Activated T-cell treated with anti-CD3 and anti-CD28 coated beads, Interleukin-2, amount 50 U/mL, for 1 hour (primary cell): ENCODE results near the gene SIL1.
"Not testable (repeated sequence)": the region's sequence is repeated elsewhere in the genome, so short reads cannot be mapped to it uniquely, and the experiment has no call there.

Experiments used
- DNase-seq: peaks from one replicate; pipeline ENCODE4 v3.0.0-alpha.2; 2020

Gene SIL1

DNA sequence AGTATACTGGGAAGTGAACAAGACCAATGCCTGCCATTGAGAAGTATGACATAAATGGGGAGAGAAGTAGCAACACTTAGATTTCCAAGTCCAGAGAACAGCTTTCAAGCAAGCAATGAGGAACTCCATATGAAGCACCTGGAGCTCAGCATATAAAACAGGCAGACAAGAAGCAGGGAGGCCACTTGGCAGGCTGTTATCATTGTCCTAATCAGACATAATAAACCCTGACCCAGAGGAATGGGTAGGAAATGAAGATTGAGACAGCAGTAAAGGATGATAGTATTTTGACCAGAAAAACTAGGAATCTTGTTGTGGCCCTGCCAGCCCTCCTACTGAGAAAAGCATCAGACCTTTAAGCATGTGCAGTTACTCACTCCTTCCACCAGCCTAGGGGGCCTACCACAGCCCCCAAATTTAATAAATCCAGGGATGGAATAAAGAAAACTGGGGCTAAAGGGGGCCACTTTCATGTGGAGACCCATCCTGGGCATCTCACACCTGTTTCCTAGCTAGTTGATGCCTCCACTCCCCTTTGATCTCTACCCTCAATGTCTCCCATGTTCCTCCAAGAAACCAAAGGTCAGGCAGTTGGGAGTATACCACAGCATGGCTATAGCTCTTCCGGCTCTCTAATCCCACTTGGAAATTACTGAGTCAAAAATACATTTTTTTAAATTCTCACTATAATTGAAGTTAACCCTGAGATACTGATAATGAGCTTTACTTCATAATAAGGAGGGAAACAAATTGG lies 135.1 kb downstream of the SIL1 start:
- no peak for DNase-seq

DNA sequence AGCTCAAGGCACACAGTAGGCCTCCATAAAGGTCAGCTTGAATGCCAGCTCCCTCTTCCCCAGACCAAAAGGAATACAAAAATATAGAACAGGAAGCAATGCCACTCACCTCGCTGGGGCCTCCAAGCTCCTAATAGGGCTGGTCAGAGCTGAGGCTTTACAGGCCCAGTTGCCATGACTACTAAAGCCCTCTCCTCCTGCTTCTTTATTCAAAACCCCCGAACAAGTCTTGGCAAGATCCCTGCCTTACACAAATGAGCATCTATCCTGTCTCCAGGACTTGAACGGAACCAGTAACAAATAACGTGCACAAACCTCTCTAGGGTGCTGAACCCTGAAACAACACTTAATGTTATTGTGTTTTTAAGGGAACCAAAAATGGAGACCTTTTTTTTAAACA lies 136.3 kb downstream of the SIL1 start:
- no peak for DNase-seq

DNA sequence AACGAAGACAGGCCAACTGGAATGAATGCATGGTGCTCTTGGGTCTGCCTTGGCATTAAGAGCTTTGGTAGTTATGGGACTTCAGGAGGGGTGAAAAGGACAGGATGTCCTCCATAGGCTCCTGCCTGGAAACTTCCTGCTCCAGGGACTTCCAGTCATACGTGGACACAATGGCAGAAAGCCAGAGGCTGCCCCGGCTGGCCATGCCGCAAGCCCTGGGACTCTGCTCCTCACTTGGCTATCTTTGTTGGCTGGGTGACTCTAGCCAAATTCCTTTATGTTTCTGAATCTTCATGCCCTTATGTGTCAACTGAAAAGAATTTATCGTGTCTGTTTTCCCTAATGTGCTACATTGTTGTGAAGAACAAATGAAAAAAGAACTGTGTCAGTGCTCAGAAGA lies 136.9 kb downstream of the SIL1 start:
- DNase-seq = no peak

DNA sequence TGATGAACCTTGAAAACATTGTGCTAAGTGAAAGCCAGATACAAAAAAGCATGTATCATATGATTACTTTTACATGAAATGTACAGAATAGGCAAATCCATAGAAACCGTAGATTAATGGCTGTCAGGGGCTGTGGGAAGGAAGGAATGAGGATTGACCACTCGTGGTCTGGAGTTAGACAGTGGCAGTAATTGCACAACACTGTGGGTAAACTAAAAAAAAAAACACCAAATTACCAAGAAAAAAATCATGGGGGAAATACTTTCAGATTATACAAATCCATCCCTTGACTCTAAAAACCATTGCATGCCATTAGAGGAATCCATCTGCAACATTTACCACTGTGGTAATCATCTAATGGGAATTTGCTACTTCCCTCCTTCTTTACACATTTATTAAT lies 140.0 kb downstream of the SIL1 start:
- DNase-seq = no peak

DNA sequence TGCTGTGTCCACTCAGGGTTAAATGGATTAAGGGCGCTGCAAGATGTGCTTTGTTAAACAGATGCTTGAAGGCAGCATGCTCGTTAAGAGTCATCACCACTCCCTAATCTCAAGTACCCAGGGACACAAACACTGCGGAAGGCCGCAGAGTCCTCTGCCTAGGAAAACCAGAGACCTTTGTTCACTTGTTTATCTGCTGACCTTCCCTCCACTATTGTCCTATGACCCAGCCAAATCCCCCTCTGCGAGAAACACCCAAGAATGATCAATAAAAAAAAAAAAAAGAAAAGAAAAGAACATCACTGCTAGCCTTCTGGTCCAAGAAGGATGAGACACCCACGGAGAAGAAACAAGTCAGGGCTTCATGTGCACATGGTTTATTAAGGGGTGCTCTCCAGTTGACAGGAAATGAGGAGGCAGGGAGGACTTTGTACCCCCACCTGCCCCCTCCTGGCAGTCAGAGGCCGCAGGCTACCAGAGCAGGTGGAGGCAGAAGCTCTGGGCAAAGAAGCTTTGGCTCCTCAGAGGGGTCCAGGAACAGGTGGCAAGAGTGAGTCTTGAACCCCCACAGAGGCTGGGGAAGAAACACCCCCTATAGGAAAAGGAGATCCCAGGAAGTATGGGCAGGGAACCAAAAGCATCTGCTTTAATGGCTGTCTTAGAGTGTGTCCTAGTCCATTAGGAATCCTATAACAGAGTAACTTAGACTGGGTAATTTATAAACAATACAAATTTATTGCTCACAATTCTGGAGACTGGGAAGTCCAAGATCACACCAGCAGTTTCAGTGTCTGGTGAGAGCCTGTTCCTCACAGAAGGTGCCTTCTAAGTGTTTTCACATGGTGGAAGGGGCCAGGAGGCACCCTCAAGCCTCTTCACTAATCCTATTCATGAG lies 140.9 kb downstream of the SIL1 start:
- DNase-seq = not testable (repeated sequence)

DNA sequence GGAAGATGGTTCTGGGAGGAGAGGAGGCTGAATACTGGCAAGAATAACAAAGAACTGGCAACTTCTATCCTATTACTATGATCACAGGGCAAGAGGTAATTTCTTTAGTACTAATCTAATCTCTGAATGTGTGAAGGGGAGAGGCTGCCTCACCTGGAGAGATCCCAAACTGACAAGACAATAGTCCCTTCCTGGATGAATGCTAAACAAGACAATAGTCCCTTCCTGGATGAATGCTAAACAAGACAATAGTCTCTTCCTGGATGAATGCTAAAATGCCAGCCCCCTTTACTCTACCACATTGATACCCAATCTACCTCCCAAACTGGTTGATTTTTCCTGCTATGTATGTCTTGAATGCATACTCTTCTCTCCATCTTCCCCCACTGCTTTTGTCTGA lies 145.2 kb downstream of the SIL1 start:
- no peak for DNase-seq

DNA sequence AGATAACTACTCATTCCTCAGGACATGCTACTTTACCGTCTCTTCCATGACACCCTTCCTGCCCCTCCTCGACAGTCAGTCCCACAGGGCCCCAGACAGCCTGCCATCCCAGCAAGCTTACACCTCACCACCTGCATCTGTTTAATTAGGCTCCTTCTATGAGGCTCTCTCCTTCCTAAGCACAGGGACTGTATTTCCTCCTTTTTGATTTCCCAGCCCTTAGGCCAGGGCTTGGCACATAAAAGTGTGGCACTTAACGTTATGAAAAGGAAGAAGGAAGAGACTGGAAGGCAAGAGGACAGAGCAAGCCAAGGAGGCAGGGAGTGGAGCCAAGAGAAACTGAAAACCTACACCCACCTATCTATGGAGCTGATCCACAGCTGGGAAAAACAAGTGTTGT lies 146.8 kb downstream of the SIL1 start:
- DNase-seq = no peak

DNA sequence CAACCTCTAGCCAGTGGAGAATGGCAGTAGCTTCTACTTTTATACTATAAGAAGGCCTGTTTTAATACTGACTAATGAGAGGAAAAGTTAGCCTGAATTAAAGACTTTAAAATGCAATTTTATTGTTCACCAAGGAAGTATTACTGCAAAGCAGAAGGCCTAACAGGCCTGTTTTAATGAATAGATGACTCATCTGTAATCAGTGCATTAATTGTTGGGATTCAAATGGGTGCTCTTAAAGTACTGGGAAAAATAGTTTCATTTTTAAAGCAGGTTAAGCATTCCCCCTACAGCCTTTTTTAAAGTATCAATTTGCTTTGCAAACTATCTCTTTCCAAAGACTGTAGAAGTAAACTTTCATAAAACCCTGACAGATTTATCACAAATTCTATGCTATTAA lies 147.7 kb downstream of the SIL1 start:
- DNase-seq = no peak

DNA sequence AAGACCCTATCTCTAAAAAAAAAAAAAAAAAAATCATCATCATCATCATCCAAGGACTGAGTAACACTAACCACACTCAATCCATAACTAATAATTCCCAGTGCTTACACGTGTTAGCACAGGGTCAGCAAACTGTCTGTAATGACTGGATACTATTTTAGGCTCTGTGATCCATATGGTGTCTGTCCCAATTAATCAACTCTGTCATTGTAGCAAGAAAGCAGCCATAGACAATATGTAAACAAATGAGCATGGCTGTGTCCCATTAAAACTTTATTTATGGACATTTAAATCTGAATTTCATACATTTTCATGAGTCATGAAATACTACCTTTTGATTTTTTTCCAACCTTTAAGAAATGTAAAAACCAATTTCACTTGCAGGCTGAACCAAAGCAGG lies 148.4 kb downstream of the SIL1 start:
- no peak for DNase-seq

DNA sequence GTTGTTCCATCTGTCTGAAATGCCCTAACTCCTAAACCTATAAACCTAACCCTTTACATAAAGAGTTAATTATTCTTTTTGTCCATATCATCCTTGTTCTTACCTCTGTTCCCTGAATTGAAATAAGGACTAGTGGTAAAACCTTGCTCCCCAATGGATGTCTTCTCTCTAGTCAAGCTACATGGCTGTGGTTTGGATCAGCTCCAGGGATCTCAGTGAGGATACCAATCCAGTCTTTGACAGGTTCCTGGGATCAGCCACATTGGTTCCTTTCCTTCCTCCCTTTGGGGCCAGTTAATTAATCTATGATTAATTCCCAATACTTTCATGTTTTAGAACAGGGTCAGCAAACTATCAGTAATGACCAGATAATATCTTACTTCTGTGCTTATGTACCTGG lies 151.6 kb downstream of the SIL1 start:
- DNase-seq = no peak

DNA sequence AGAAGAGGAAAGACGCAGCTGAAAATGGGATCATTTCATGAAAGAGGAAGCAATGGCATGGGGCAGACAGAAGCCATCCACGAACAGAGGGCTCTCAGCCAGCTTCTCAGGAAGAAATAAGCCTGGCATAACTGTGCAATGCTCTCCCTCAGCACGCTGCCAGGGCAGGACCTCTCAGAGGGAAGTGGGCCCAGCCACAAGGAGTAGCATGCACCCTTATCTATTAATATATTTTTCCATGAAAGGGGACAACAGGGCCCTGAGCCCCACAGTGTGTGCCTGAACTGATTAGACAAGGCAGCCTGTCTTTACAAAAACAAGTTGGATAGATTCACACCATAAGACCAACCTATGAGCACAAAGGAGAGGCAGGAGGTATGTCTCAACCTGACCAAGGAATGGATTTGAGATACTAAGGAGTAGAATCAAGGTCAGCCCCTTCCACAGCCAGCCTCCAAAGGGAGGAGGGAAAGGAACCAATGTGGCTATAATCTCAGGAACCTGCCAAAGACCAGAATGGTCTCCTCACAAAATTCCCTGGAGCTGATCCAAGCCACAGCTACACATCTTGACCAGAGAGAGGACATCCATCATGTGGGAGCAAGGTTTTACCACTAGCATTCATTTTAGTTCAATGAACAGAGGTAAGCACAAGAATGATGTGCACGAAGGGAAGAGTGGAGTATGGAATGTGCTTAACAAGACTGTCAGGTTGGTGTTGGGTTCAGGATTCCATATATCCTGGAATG lies 154.8 kb downstream of the SIL1 start:
- no peak for DNase-seq

DNA sequence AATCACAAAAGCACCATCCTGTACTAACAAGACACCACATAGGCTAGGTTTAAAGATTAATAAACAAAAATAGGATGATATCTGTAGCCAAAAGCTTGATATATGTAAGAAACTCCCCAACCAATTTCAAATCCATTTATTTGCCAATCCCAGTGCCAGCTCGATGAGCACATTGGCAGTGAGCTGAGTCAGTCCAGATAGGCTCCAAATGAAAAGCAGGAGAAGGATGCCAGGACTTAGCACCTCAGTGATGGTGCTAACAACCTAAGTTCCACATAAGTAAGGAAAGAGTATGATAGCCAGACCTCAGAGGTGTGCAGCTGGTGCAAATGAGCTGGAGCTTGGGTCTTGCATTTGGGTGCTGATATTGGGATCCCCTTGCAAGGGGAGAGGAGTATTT lies 158.1 kb downstream of the SIL1 start:
- no peak for DNase-seq

DNA sequence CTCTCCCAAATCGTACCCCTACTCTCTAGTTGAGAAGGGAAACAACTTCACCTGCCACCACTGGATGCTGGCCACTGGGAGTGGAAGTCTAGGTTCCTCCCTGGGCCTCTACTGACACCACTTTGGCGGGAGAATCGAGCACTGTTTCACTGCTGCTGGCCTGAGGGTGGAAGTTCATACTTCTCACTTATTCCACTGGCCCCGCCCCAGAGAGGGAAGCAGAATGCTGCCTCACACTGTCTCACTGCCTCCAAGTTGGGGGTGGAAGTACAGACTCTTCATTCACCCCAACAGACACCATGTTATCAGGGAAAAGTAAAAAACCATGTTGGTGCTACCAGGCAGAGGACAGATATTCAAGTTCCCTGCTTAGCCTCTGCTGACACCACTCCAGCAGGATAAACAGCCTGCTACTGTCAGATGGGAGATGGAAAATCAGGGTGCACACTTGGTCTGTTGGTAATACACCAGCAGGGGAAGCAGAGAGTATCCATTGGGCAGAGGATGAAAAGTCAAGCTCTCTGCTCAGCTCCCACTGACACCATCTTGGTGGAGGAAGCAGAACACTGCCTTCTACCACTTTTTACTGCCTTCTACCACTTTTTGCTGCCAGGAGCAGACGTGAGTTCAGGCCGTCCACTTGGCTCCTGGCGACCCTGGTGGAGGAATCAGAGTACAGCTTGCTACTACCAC lies 159.4 kb downstream of the SIL1 start:
- no peak for DNase-seq

DNA sequence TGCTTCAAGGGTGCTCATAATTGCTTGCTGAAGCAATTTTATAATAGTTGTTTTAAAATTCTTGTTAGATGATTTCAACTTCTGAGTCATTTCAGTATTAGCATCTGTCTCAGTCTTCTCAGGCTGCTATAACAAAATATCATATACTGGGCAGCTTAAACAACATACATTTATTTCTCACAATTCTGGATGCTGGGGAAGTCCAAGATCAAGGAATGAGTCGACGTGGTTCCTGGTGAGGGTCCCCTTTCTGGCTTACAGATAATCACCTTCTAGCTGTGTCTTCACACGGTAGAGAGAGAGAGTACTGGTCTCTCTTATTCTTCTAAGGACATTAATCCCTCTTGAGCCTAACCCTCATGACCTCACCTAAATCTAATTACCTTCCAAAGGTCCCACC lies 160.4 kb downstream of the SIL1 start:
- no peak for DNase-seq

DNA sequence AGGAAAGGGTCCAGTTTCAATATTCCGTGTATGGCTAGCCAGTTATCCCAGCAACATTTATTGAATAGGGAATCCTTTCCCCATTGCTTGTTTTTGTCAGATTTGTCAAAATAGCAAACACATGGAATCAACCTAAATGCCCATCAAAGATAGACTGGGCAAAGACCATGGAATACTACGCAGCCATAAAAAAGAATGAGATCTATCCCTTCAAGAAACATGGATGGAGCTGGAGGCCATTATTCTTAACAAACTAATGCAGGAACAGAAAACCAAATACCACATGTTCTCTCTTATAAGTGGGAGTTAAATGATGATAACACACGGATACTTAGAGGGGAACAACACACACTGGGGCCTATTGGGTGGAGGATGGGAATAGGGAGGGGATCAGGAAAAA lies 161.8 kb downstream of the SIL1 start:
- DNase-seq = not testable (repeated sequence)

DNA sequence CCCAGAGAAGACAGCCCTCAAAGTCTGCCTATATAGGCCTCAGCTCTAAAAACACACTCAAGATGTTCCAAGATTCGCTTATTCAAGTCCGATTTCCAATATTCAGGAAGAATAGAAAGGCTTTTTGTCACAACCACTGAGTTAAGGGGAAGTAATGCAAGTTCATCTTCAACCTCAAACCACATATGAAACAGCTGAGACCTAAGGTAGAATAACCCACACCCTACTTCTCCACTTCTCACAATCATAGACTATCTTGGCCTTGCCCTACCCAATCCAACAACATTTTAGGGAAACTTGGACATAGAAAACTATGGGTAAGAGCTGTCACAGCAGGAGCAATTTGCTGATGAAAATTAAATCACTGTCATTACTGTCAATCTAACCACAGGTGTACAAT lies 171.0 kb downstream of the SIL1 start:
- DNase-seq = no peak

DNA sequence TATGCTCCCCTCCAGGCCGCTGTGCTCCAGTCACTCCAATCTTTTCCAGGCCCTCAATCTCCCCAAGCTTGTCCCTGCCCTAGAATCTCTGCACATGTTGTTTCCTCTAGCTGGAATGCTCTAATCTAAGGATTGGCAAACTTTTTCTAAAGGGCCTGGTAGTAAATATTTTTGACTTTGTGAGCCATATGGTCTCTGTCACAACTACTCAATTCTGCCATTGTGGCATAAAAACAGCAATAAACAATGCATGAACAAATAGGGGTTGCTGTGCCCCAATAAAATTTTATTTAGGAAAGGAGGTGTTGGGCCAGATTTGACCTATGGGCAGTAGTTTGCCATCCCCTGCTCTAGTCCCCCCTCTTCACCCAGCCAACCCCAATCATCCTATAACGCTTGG lies 172.5 kb downstream of the SIL1 start:
- DNase-seq = no peak

DNA sequence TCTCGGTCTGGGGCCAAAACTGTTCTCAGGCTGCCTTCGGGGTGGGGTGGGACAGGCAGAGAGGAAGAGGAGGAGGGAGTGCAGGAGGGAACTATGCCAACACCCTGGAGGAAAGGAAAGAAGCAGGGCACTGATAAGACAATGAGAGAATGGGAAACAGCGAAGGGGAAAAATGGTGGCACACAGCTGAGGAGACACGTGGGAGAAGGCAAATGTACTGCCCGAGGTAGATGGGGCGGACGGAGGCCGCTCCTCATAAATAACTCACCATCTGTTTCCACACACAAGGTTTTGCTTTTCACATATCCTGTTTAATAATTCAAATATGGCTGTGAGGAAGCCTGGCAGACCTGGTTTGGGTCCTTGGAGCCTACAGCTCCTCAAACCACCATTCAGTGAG lies 174.9 kb downstream of the SIL1 start:
- no peak for DNase-seq

DNA sequence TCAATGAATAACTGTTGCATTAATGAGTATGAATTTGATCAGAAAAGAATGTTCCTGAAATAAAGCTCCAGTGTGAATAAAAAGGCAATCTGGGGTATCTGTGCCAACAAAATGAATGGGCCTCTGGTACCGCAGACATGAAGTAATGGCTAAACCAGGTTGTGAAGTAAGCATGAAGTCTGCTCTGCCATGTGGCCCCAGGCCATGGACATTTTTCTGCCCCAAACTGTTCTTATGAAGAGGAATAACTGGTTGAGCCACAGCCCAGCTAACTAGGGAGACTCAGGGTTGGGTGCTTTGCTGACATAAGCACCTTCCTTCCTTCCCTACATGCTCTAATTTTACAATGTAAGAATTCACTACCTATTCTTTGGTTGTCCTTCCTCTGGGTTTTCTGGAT lies 175.6 kb downstream of the SIL1 start:
- DNase-seq = no peak

DNA sequence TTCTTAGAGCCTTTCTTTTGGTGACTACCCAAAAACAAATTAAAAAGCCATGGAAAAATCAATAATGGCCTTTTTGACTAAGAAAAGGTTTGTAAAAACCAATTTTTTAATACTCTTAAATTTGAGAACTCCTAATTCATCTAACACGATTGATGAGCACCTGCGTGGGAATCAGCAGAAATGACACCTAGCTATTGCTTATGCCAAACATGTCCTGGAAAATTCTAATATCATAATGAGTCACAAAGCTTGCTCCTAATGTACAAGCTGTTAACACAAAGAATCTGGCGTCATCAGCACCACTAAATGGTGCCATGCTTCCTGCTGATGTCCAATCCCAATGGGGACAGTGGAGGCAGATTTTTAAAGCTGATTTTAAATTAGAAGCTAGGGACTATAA lies 176.8 kb downstream of the SIL1 start:
- DNase-seq = no peak

DNA sequence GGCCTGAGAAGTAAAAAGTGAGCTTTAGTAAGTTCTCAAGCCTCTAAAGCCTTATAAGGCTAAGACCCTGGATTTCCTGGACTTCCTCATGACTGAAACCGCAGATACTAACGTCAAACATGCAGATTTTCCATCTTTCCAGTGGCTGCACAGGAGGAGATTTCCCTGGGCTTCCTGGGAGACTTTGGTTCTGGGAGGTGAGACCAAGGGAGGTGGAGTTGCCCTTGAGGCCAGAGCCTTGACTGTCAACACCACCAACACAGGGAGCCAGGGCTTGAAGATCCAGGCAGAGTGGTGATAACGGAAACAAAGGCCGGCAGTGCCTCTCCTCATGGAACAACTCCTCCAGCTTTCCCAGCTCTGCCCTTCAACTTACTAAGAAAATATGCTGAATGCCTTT lies 178.3 kb downstream of the SIL1 start:
- no peak for DNase-seq

DNA sequence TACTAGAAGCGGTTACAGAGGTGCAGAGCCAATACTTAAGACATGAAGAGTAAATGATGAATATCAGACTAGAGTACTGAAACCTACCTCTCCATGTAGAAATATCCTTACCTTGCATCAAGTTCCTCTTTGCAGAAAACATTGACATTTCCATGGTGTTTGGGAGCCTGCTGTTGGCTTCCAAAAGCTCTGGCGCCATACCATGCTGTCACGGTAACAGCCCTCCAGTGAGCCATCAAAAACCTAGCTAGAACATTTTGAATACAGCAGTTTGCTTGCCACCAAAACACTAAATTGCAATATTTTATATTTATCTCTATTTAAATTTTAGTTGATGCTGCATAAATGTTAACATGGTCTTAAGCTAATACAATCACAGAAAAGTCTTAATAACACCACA lies 179.0 kb downstream of the SIL1 start:
- no peak for DNase-seq

DNA sequence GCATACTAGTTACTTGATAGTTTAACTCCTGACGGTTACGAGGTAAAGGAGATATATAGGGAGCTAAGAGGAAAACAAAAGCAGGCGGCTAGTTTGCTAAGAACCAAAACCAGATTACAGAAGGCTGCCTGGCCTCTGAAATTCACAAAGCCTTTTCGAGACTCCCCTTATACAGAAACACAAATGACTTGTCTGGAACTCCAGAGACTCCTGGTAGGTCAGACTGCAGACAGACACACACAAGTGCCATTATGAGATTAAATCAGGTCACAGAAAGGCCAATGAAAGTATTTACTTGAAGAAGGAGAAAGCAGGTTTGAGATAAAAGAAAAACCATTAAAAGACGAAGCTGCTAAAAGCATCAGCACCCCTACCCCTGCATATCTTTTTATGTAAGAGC lies 180.5 kb downstream of the SIL1 start:
- DNase-seq = no peak
